CD4-positive, alpha-beta T cell treated with Interferon alpha-2 for 1 hour (primary cell): Measurements from ENCODE around the gene QRSL1.
"Not testable (repeated sequence)": the region's sequence is repeated elsewhere in the genome, so short reads cannot be mapped to it uniquely, and the experiment has no call there.

Experiments
- DNase-seq, 2 donors: peaks; one replicate each; pipeline ENCODE4 v3.0.0-alpha.2; 2020 to 2022

The QRSL1 gene

GRCh38 chr6:106685833-106686232 lies 56.5 kb downstream of the QRSL1 start:
- no peak for DNase-seq

- no peak for DNase-seq
Observed at GRCh38 chr6:106688177-106688951, 59.0 kb downstream of the QRSL1 start.

- DNase-seq = no peak
Observed at GRCh38 chr6:106692112-106692818, 62.9 kb downstream of the QRSL1 start.

- no peak for DNase-seq
Observed at GRCh38 chr6:106692819-106693208, 63.4 kb downstream of the QRSL1 start.

GRCh38 chr6:106693418-106693817 lies 64.0 kb downstream of the QRSL1 start:
- DNase-seq = no peak

- no peak for DNase-seq
Observed at GRCh38 chr6:106694343-106694742, 65.0 kb downstream of the QRSL1 start.

- DNase-seq = no peak
Observed at GRCh38 chr6:106700581-106700980, 71.2 kb downstream of the QRSL1 start.

GRCh38 chr6:106701201-106701600 lies 71.8 kb downstream of the QRSL1 start:
- DNase-seq = not testable (repeated sequence)

- no peak for DNase-seq
Observed at GRCh38 chr6:106702046-106702445, 72.7 kb downstream of the QRSL1 start.

GRCh38 chr6:106702451-106703110 lies 73.2 kb downstream of the QRSL1 start:
- peak in 1 of 2 donors; percentile 37 for DNase-seq

- DNase-seq = no peak
Observed at GRCh38 chr6:106704327-106704726, 74.9 kb downstream of the QRSL1 start.

- no peak for DNase-seq
Observed at GRCh38 chr6:106705156-106705555, 75.8 kb downstream of the QRSL1 start.

GRCh38 chr6:106710580-106710979 lies 81.2 kb downstream of the QRSL1 start:
- no peak for DNase-seq

GRCh38 chr6:106714281-106714680 lies 84.9 kb downstream of the QRSL1 start:
- no peak for DNase-seq

- DNase-seq = no peak
Observed at GRCh38 chr6:106715922-106716321, 86.5 kb downstream of the QRSL1 start.

GRCh38 chr6:106716966-106717365 lies 87.6 kb downstream of the QRSL1 start:
- no peak for DNase-seq
